ENCODE measurements around the gene RNF224.

RNF224 gene

DNA sequence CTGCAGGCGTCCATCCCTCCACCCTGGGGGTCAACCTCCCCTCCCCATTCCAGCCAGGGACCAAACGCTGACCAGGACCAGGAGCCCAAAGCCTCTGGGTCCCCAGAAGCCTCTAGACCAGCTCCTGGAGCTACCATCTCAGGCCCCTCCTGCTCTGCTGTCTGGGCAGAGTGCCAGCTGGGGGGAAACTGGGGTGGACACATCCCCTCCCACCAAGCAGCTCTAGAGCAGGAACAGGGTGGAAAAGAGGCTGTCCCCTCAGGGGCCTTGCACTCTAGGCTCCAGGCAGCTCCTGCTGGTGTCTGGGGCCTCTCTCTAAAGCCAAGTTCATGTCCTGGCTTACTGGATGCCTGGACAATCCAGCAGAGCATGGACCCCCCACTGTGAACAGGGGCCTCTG, 34.4 kb upstream of the RNF224 start:
- no peak for DNase-seq

DNA sequence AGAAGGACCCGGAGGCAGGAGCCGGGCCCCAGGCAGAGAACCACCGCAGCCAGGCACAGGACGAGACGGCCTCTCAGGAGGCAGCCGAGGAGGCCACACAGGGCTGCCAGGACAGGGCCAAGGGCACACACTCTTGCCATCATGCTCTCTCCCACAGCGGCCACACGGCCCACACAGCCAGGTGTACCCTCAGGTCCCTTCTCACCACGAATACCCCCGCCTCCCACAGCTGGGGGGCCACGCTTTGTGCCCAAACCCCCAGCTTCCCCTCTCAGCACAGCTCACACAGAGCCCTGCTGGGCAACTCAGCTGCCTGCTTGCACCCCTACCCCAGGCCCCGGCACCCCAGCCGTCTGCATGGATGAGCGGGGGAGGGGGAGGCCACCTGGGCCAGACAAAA, 33.5 kb upstream of the RNF224 start:
- no peak for DNase-seq

DNA sequence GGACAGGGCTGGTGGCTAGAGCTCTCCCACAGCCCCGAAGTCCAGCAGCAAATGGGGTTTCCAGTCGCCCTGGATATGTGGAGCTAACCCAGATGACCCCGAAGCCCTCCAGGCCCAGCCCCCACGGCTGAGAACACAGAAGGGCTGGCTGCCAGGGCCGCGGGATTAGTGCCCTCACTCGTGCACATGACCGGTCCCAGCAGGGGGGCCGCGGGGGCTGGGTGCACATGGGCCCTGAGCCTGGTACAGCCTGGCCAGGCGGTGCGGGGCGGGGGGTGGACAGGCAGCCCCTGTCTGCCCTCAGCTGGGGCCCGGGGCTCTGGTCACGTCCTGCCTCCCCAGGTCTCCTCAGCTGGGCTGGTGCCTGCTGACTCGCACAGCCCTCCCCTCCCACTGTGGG, 32.9 kb upstream of the RNF224 start:
- no peak for DNase-seq

DNA sequence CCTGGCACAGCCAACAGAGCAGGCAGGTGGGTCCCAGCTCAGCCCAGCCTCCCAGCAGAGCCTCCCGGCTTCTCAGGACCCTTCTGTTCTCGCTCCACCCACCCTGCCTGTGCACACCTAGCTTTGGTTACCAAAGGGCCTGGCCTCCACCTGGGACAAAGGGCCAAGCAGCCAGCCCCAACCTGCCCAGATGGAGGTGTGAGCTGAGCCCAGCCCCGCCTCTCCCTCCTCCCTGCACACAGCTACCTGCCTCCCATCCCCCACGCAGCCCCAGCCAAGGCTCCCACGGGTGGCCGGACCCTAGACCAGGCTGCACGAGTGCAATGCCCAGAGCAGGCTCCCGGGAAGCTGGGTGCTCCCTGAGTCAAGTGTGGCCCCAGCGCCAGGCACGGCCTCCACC, 32.4 kb upstream of the RNF224 start:
- DNase-seq: no peak

DNA sequence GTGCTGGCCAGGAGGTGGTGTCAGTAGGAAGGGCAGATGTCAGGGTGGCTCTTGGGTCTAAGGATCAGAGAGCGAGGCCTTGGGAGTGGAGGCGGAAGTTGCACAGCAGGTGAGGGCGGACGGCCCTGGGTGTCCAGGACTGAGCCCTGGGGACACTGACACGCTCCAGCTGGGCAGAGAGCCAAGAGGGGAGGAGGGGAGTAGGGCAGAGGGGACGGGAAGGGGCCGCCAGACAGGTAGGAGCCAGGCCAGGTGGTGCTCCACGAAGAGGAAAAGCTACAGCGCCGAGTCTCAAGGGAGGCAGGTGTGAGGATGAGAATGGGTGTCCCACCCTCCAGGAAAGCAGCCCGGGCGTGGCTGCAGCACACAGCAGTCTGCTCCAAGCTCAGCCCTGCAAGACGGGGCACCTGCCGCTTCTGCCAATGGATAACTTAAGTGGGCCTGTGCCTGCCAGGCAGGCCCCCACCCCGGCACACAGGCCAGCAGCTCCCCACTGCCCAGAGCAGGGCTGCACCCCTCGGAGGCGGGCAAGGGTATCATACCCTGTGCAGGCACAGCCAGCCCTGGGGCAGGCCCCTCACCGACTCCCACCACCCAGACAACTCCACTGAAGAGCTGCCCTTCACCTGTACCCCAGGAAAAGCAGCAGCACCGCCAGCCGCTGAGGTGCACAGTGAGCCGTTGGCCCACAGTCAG, 31.6 kb upstream of the RNF224 start:
- no peak for DNase-seq

DNA sequence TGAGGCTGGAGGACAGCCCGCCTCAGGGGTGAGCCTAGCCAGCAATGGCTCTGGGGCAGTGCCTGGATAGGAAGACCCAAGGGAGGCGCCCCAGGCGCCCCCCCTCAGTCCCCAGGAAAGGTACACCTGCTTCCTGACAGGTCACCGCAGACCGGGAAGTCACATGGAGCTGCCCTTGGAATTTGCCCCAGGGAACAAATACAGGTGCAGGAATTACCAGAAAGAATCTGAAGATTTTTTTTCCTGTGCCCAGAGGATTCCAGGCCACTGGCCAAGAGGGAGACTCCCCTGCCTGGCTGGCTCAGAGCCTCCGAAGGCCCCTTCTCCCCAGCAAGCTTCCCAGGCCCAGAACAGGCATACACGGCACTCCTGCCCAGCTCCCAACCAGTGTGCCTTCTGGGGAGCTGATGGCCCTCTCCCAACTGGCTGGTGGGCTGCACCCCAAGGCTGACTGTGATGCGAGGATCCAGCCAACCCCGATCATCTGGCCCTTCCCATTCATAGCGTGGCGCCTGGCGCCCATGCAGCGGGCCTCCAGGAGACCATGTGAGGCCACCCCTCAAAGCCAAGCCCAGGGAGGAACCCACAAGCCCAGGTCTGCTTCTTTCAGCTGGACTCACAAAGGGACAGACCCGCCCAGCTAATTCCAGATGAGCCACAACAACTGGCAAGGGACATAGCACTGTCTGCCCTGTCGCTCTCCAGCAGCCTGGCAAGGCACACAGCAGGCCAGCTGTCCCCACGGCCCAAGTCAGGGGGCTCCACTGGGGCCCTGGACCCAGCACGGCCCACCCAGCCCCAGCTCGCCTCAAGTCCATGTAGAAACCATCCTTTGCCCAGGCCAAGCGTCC, 29.0 kb upstream of the RNF224 start:
- no peak for DNase-seq

DNA sequence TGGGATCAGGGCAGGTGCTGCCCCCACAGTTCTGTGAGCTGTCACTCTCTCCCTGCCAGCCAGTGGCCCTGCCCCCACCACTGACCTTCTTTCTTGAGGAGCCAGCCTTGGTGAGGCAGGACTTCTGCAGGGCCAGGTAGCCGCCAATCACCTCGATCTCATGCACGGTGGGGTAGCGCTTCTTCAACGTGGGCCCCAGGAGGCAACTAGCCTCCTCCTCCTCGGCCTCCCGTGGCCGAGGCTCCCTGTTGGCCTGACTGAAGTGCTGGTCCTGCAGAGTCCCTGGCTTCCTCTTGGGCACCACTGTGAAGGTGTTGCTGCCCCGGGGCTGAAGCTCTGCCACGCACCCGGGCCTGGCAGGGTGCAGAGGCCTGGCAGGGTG, 28.4 kb upstream of the RNF224 start:
- DNase-seq: no peak

DNA sequence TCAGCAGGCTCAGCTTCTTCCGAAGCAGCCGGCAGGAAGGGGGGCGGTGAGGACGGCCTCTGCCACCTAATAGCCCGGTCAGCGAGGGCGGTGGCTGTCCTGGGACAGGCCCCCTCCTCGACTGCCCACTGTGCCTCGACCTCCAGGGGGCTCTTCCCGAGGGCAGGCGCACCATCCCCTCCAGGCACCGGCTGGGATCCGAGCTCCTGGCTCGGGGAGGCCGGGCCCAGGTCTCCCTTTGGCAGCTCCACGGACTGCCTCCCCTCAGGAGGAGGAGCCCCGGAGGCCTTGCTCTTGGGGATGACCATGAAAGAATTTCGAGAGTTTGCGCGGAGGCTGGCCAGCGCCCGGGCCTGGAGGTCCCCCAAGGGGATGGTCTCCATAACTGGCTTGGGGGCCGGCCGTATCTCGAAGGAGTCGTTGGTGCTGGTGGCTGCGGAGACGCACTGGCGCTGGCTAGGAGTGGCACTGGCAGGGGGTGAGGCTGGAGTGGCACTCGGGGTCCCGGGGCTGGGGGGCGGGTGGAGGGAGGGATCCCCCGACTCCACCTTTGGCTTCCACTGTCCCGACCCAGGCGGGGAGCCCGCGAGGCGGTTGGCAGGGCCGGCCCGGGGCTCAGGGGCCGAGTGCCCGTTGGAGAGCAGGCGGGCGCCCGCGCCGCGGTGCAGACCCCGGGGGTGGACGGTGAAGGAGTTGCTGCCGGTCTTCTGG, 27.7 kb upstream of the RNF224 start:
- DNase-seq: no peak

DNA sequence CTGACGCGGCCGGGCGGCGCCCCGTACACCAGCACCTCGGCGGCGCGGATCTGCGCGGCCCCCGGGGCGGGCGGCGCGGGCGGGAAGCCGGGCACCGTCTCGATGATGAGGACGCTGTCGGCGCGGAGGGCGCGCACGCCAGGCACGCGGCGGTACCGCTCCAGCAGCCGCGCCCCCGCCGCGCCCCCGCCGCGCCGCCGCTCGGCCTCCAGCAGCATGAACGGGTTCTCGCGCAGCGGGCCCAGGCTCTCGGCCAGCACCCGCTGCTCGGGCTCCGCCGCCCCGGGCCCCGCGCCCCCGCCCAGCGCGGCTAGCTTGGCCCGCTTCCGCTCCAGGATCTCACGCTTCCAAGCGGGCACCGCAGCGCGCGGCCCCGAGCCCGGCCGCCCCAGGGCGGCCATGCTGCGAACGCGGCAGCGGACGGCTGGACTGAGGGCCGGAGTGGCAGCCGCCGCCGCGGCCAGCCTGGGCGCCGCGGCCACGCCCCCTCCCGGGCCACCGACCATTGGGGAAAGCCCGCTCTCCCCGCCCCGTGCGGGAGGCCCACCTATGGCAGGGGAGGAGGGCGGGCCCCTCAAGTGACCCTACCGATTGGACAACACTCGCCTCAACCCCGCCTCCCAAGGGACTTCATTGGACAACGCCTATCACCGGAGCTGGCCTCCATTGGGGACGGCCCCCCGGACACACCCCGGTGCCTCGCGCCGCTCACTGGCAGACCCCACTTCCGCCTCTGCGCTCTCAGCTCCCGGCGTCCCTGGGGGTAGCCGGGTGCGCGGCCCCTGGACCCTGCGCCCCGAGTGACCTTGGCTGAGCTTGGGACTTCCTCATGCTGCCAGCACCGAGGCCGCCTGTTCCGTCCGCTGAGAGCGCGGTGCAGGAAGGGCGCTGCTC, 26.7 kb upstream of the RNF224 start, which contains the start of gene TPRN:
TSS of gene TPRN (minus strand) at position 431 of the 894 bp plus-strand sequence. CDS start at position 401, 30 bp downstream.
- peak; percentile 91 to 96 (median 93) for DNase-seq

DNA sequence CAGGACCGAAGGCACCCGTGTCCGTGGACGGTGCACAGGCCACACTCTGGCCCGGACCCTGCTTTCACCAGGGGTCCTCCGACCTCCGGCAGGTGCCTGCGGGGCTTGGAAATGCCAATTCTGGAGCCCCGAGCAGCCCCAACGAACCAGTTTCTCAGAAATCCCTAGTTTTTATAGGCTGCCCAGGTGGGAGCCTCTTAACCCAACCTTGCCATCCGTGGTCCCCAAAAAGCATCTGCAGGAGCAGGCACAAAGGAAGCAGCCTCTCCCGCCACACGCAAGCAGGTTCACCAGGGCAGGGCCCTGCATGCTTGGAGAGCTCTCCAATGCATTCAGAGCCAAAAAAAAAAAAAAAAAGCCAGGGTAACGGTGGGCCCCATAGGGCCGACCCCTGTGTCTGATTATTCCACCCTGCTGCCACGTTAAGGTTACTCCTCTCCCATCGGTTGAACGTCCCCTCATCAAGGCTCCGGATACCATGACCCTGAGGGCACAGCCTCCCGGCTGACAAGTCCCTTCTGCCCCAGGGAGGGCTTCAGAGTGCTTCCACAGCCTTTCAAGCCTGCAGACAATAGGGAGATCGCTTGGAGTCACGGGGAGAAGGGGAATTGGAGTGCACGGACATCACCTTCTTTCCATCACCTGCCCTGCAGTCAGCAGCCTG, 26.0 kb upstream of the RNF224 start:
- no peak for DNase-seq

DNA sequence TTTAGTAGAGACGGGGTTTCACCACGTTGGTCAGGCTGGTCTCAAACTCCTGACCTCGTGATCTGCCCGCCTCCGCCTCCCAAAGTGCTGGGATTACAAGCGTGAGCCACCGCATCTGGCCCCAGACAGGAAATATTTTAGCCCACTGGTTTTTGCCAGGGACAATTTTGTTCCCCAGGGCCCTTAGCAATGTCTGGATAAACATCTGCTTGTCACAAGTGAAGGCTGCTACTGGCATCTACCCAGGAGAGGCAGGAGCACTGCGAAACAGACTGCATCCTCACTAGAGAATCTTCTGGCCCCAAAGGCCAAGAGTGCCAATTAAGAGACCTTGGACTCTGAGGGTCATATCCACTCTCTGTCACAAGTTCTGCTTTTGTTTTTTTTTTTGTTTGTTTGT, 24.3 kb upstream of the RNF224 start:
- DNase-seq: no peak

DNA sequence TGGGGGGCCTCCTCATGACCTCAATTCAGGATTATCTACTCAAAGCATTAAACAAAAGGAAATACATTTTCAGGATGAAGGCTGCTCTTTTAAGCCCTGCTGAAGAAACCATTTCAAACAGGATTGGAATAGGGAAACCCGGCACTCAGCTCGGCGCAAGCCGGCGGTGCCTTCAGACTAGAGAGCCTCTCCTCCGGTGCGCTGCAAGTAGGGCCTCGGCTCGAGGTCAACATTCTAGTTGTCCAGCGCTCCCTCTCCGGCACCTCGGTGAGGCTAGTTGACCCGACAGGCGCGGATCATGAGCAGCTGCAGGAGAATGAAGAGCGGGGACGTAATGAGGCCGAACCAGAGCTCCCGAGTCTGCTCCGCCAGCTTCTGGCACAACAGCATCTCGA, 22.6 kb upstream of the RNF224 start:
- no peak for DNase-seq

DNA sequence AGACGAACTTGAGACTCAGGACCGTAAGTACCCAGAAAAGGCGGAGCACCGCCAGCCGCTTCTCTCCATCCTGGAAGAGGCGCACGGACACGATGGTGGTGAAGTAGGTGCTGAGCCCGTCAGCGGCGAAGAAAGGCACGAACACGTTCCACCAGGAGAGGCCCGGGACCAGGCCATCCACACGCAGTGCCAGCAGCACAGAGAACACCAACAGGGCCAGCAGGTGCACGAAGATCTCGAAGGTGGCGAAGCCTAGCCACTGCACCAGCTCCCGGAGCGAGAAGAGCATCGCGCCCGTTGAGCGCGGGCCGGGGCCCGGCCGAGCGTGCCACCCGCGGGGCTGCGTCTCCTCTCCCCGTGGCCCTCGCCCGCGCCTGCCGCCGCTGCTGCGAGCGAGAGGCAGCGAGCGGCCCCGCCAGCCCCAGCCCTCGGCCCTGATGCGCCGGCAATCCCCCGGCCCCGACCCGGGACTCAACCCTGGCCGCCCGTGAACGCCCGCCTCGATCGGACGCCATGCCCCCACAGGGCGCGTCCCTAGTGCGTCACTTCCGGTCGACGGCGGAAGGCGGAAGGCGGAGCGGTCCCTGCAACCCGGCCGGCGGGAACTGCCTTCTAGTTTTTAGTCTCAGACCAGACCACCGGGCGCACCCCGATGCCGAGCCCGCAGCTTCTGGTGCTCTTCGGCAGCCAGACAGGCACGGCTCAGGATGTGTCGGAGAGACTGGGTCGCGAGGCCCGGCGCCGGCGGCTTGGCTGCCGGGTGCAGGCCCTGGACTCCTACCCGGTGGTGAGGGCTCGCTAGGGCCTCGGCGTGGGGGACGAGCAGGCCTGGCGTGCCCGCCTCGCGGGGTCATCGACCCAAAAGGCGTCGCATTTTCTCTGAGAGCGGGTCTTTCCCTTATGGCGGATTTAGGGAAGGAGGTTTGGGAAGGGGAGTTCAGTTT, 21.9 kb upstream of the RNF224 start, which contains the start of the genes NDOR1 and TMEM203:
TSS of gene NDOR1 (plus strand) at position 575 of the 944 bp plus-strand sequence. CDS start at position 653, 78 bp downstream.
TSS of gene TMEM203 (minus strand) at position 523 of the 944 bp plus-strand sequence. CDS start at position 289, 234 bp downstream.
- peak; percentile 85 to 92 (median 89) for DNase-seq

DNA sequence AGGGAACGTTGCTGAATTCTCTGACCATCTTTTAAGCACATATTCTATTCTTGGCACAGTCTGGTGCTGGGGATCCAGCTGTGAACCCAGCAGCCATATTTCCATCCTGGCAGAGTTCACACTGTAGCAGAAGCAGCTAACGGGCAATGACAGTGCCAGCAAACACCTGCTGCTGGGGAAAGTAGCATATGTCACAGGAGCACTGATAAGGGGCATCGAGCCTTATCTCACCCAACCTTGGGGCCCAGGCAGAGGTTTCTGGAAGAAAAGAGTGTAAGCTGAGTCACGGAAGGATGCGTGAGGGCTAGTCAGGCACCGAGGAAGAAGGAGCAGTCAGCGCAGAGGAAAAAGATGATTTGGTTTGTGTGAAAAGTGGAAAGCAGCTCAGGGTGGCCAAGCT, 20.7 kb upstream of the RNF224 start:
- DNase-seq: no peak

DNA sequence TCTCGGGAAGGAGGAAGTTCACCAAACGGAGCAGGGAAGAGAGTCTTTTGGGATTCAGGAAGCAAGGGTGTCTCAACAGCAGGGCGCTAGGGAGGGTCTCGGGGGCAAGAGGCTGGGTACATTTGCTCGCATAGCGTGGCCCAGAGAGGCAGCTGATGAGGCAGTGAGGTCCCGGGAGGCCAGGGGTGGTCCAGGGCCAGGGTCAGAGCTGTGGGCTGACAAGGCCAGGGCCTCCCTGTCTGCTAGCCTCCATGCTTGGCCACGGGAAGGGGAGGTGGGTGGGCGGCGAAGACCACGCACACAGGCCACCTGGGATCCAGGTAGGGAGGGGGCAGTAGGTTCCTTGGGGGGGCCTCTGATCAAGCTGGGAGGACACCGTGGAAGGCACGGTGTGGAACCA, 15.8 kb upstream of the RNF224 start:
- no peak for DNase-seq

DNA sequence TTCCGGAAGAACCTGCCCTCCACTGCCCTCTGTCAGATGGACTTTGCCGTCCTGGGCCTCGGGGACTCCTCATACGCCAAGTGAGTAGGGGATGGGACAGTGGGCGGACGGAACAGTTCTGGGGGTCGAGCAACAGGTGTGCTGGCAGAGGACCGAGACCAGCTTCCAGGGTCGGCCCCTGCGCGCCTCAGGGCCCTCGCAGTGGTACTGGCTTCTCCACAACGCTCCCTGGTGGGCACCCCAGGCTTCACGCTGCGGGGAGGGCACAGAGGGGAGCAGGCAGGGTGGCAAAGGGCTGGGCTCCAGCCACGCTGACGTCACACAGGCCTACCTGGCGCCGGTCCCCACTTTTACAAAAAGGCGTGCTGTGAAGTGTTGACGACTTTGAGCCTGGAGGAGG, 14.8 kb upstream of the RNF224 start:
- no peak for DNase-seq

DNA sequence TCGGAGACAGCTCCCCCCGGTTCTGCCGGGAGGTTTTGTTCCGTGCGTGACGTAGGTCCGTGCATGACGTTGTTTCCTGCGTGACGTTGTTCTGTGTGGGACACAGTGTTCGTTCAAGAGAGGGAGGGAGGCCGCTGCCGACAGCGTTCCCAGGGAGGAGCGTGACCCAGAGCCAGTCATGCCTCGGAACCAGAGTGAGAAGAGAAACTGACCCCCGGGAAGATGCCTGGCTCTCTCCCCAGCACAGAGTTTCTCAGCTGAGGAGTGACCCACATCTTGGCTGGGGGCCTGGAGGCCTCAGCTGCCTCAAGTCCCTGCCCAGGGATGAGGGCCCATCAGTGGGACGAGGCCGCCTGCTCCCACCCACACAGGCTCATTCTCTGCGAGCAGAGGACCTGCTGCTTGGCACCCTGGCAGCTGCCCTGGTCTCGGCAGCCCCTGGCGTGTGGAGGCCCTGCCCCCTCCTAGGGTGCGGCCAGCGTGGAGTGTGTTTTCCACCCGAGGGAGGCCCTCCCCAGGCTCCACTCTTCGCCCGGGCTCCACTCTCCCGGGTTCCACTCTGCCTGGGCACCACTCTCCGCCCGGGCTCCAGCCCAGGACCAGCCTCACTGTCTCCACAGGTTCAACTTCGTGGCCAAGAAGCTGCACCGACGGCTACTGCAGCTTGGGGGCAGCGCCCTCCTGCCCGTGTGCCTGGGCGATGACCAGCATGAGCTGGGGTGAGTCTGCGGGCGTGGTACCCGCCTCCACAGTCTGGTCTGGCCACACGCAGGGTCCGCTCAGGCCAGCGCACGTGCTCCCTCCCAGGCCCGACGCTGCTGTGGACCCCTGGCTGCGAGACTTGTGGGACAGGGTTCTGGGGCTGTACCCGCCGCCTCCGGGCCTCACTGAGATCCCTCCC, 13.9 kb upstream of the RNF224 start:
- no peak for DNase-seq

DNA sequence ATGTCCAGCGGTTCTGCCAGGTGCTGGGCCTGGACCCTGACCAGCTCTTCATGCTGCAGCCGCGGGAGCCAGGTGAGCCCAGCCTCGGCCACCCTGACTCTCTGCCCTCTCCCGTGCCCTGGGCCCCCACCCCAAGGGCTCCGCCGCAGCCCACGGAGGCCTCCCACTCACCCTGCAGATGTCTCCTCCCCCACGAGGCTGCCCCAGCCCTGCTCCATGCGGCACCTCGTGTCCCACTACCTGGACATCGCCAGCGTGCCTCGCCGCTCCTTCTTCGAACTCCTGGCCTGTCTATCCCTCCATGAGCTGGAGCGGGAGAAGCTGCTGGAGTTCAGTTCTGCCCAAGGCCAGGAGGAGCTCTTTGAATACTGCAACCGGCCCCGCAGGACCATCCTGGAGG, 12.7 kb upstream of the RNF224 start:
- no peak for DNase-seq

DNA sequence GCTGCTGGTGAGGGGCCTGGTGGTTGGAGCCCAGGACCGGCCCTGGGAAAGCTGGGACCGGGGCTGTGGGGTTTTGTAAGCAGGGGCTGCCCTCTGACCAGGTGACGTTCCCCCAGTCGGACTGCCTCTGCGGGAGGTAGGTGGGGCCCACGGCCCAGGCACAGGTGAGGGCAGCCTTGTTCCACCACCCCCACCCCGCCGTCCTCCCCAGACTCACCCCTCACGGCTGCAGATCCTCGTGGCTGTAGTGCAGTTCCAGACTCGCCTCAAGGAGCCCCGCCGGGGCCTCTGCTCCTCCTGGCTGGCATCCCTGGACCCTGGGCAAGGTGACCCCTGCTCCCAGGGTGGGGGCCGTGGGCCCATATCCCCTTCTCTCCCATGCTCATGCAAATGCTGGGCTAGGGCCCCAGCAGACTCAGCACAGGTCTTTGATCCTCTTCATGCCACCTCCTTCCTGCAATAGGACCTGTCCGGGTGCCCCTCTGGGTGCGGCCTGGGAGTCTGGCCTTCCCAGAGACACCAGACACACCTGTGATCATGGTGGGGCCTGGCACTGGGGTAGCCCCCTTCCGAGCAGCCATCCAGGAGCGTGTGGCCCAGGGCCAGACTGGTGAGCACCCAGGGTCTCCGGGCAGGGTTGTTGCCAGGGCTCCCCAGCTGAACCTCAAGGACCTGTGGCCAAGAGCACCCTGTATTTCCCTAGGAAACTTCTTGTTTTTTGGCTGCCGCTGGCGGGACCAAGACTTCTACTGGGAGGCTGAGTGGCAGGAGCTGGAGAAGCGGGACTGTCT, 11.9 kb upstream of the RNF224 start:
- DNase-seq: no peak
